Endodermal cell (in vitro differentiated cells): ENCODE data around the gene BBOX1. TPM values are rescaled to one million over a fixed set of nuclear protein-coding genes. Genes with fewer than 3 reads are reported as not detected.

ENCODE experiments used
- DNase-seq: peaks from one replicate; pipeline ENCODE4 v3.0.0-alpha.2; 2017
- H3K27ac ChIP-seq: 2 replicates; pipeline ENCODE4 v1.5.1; 2013; ENCODE audit warnings: mild to moderate bottlenecking, low read depth, low read length, moderate library complexity
- H3K27me3 ChIP-seq: 2 replicates; pipeline ENCODE4 v1.6.1; 2013; ENCODE audit warnings: mild to moderate bottlenecking, low read length, moderate library complexity; ENCODE audit not compliant: insufficient read depth, control insufficient read depth, poor library complexity, severe bottlenecking
- H3K36me3 ChIP-seq: 2 replicates; pipeline ENCODE4 v1.7.0; 2013; ENCODE audit warnings: mild to moderate bottlenecking, low read length, moderate library complexity; ENCODE audit not compliant: control insufficient read depth, insufficient read depth
- H3K4me1 ChIP-seq: one replicate; pipeline ENCODE4 v1.7.0; 2013; ENCODE audit warnings: low read length; ENCODE audit not compliant: control insufficient read depth, insufficient read depth
- H3K4me3 ChIP-seq: 2 replicates; pipeline ENCODE4 v1.5.1; 2013; ENCODE audit warnings: mild to moderate bottlenecking, low read length, moderate library complexity
- H3K9ac ChIP-seq: 2 replicates; pipeline ENCODE4 v1.6.1; 2013; ENCODE audit warnings: mild to moderate bottlenecking, low read length, moderate library complexity; ENCODE audit not compliant: poor library complexity, severe bottlenecking; ENCODE audit errors: extremely low read depth
- H3K9me3 ChIP-seq: 2 replicates; pipeline ENCODE4 v1.6.1; 2013; ENCODE audit warnings: mild to moderate bottlenecking, low read length, moderate library complexity; ENCODE audit not compliant: control insufficient read depth
- H3K27ac Mint-ChIP-seq: 2 replicates; pipeline ENCODE4 v1.8.0; 2020; ENCODE audit warnings: mixed read lengths
- H3K27me3 Mint-ChIP-seq: 2 replicates; pipeline ENCODE4 v1.8.0; 2021; ENCODE audit warnings: mild to moderate bottlenecking, mixed read lengths; ENCODE audit not compliant: insufficient read depth
- H3K36me3 Mint-ChIP-seq: 2 replicates; pipeline ENCODE4 v1.8.0; 2020; ENCODE audit warnings: low read depth, mixed read lengths
- H3K4me1 Mint-ChIP-seq: 2 replicates; pipeline ENCODE4 v1.8.0; 2020; ENCODE audit warnings: mixed read lengths
- H3K4me3 Mint-ChIP-seq: 2 replicates; pipeline ENCODE4 v1.8.0; 2020; ENCODE audit warnings: mild to moderate bottlenecking, moderate library complexity, mixed read lengths
- H3K9me3 Mint-ChIP-seq: 2 replicates; pipeline ENCODE4 v1.8.0; 2020; ENCODE audit warnings: mild to moderate bottlenecking, mixed read lengths
- WGBS, 2 experiments: methylation state at CpG; one replicate each; pipeline versions ENCODE4 v1.1.5 to v1.1.7; 2013; ENCODE audit warnings: missing lambda C conversion rate in 2 of 2, mixed read lengths in 1 of 2; ENCODE audit not compliant: insufficient coverage in 1 of 2, insufficient read length in 1 of 2; 5-methylcytosine and 5-hydroxymethylcytosine counted together
- total RNA-seq, 2 donors: library from RNA; stranded (reverse); fragmentation: NEBNext Ultra II Directional in 1 of 2; extraction: Animal tissue kit (Norgen Biotek cat#: 25700) in 1 of 2; gene quantifications; 2 replicates in 1 of 2; 3 replicates in 1 of 2; pipeline ENCODE4 v1.2.1, GENCODE V29; 2021
- TF ChIP-seq, protein P1 (sequence below): fragments of 200-600 bp; sonication (generic); conservative IDR thresholded peaks from 2 replicates; pipeline ENCODE4 v1.5.0; 2021; ENCODE audit warnings: antibody characterized with exemption, mild to moderate bottlenecking

Gene BBOX1
- total RNA-seq, 2 donors from 2014 or later = not detected

DNA sequence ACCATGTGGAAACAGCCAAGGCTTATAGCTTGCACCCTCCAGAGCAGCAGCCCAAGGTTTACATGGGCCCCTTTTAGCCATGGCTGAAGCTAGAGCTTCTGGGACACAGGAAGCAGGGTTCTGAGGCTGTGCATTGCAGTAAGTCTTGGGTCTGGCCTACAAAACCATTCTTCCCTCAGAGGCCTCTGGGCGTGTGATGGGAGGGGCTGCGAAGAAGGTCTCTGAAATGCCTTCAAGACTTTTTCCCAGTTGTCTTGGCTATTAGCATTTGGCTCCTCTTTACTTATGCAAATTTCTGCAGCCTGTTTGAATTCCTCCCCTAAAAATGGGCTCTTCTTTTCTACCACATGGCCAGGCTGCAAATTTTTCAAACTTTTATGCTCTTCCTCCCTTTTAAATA is 109.5 kb downstream of the BBOX1 start:
- Mint-ChIP-seq H3K9me3 (no peaks in the 10 kb centered on the region), H3K27ac (no peak overlapping the region), H3K27me3 (no peaks in the 10 kb centered on the region), H3K4me1 (peaks cover 7% of the 10 kb centered on the region), H3K36me3 (peaks cover 10% of the 10 kb centered on the region), H3K4me3 (no peak overlapping the region)
- H3K36me3 ChIP-seq = no peaks in the 10 kb centered on the region
- no peaks in the 10 kb centered on the region for H3K4me1 ChIP-seq
- no peaks in the 10 kb centered on the region for H3K9me3 ChIP-seq
- no peak overlapping the region for H3K9ac ChIP-seq
- 86 to 96% methylated on average over 2 of the region's 2 CpGs for WGBS, 2 experiments
- TF ChIP-seq, protein P1, sequence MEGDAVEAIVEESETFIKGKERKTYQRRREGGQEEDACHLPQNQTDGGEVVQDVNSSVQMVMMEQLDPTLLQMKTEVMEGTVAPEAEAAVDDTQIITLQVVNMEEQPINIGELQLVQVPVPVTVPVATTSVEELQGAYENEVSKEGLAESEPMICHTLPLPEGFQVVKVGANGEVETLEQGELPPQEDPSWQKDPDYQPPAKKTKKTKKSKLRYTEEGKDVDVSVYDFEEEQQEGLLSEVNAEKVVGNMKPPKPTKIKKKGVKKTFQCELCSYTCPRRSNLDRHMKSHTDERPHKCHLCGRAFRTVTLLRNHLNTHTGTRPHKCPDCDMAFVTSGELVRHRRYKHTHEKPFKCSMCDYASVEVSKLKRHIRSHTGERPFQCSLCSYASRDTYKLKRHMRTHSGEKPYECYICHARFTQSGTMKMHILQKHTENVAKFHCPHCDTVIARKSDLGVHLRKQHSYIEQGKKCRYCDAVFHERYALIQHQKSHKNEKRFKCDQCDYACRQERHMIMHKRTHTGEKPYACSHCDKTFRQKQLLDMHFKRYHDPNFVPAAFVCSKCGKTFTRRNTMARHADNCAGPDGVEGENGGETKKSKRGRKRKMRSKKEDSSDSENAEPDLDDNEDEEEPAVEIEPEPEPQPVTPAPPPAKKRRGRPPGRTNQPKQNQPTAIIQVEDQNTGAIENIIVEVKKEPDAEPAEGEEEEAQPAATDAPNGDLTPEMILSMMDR = no peak
- H3K27ac ChIP-seq = no peak overlapping the region
- no peaks in the 10 kb centered on the region for H3K27me3 ChIP-seq
- DNase-seq = peak; percentile 63
- H3K4me3 ChIP-seq = no peak overlapping the region

DNA sequence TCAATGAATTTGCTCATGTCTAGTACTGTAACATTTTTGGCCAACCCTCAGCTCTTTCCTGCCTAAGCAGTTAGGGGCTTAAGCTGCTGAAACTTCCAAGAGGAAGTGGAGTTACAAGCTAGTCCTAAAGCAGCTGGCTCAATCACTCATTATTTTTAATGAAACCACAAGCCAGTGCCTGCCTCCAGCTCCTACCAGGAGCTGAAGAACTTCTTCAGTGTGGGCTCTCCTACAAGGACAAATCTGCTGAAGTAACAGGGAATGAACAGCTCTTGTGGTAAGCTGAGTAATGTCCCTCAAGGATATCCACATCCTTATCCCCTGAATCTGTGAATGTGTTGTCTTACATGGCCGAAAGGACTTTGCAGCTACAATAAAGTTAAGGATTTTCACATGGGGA is 112.5 kb downstream of the BBOX1 start:
- WGBS, 2 experiments = 85 to 100% methylated on average over 1 of the region's 1 CpG
- Mint-ChIP-seq H3K36me3 (peaks cover 9% of the 10 kb centered on the region), H3K27me3 (no peaks in the 10 kb centered on the region), H3K27ac (no peak overlapping the region), H3K9me3 (peaks cover 20% of the 10 kb centered on the region), H3K4me1 (peaks cover 7% of the 10 kb centered on the region), H3K4me3 (no peak overlapping the region)
- Histone ChIP-seq H3K4me3 (no peak overlapping the region), H3K27ac (no peak overlapping the region), H3K36me3 (no peaks in the 10 kb centered on the region), H3K9me3 (peaks cover 7% of the 10 kb centered on the region), H3K4me1 (no peaks in the 10 kb centered on the region), H3K9ac (no peak overlapping the region), H3K27me3 (no peaks in the 10 kb centered on the region)
- DNase-seq = no peak
- TF ChIP-seq, protein P1 = no peak

DNA sequence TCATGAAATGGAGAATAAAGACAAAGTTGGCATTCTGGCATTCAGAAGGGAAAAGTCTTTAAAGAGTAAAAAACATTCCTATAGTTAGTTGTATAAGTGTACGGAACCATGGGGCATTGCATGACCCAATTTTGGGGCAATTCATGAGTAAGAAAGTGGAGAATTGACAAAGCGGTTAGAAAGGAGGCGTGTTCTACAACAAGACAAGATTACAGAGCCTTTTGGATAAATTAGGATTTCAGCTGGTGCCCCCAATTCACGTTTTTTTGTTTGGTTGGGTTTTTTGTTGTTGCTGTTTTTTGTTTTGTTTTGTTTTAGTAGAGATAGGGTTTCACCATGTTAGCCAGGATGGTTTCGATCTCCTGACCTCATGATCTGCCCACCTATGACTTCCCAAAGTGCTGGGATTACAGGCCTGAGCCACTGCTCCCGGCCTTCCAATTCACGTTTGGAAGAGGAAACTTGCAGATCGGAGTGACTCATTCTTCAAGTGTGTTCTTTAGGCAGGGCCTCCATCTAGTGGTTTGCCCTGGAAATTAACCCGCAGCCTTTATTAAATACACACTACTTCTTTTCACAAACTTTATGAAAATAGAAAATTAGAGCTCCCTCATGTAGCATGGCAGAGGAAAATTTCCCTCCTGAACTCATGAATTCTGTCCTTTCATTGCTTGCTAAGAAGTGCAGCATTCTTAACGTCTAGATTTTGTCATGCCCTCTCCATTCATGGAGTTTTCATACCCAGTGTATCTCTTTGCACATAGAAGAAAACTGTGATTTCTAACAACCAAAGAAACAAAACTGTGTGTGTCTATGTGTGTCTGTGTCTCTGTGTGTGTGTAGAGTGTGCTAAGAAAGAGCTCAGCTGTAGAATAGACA is 118.1 kb downstream of the BBOX1 start:
- DNase-seq = peak; percentile 76
- no peaks in the 10 kb centered on the region for H3K27me3 ChIP-seq
- TF ChIP-seq, protein P1 = peak; percentile 90
- Mint-ChIP-seq H3K27ac (no peak overlapping the region), H3K9me3 (peaks cover 25% of the 10 kb centered on the region), H3K4me1 (no peaks in the 10 kb centered on the region), H3K4me3 (no peak overlapping the region), H3K27me3 (peaks cover 2% of the 10 kb centered on the region), H3K36me3 (peaks cover 7% of the 10 kb centered on the region)
- H3K4me3 ChIP-seq = peak overlapping the region; percentile 51
- 67 to 68% methylated on average over 7 to 9 of the region's 10 CpGs for WGBS, 2 experiments
- H3K4me1 ChIP-seq = no peaks in the 10 kb centered on the region
- H3K9ac ChIP-seq = no peak overlapping the region
- no peak overlapping the region for H3K27ac ChIP-seq
- peaks cover 30% of the 10 kb centered on the region for H3K9me3 ChIP-seq
- H3K36me3 ChIP-seq = no peaks in the 10 kb centered on the region
